Heart left ventricle (tissue), 16 donors: ENCODE data around the gene CDC42EP4. TPM values are rescaled to one million over a fixed set of nuclear protein-coding genes. Genes with fewer than 3 reads are reported as not detected.

ENCODE experiments used
- ATAC-seq, 4 donors: fragments of 200-7000 bp; cut with Tn5 transposase; one replicate each; pipeline ENCODE4 v1.9.1; 2020 to 2022; ENCODE audit warnings: moderate library complexity in 4 of 4, mild to moderate bottlenecking in 3 of 4, moderate number of reproducible peaks in 1 of 4
- DNase-seq, 5 donors: peaks; one replicate each; pipeline ENCODE4 v3.0.0-alpha.2; 2020
- H3K27ac ChIP-seq, 12 donors: fragments of 200-600 bp; sonication (generic) in 4 of 12; one replicate each; pipeline versions ENCODE4 v1.5.0 to v1.8.0; 2016 to 2022; ENCODE audit warnings: mild to moderate bottlenecking in 2 of 12
- H3K27me3 ChIP-seq, 9 donors: fragments of 200-600 bp; sonication (generic) in 2 of 9; one replicate each; pipeline versions ENCODE4 v1.5.1 to v1.8.0; 2016 to 2022; ENCODE audit warnings: mild to moderate bottlenecking in 3 of 9
- H3K36me3 ChIP-seq, 9 donors: fragments of 200-600 bp; sonication (generic) in 2 of 9; one replicate each; pipeline versions ENCODE4 v1.5.0 to v1.8.0; 2018 to 2022; ENCODE audit warnings: mild to moderate bottlenecking in 2 of 9
- H3K4me1 ChIP-seq, 12 donors: fragments of 200-600 bp; sonication (generic) in 4 of 12; one replicate each; pipeline versions ENCODE4 v1.5.0 to v1.8.0; 2016 to 2022; ENCODE audit warnings: mild to moderate bottlenecking in 3 of 12
- H3K4me3 ChIP-seq, 12 donors: fragments of 200-600 bp; sonication (generic) in 4 of 12; one replicate each; pipeline versions ENCODE4 v1.5.0 to v1.8.0; 2017 to 2022; ENCODE audit warnings: mild to moderate bottlenecking in 9 of 12, moderate library complexity in 4 of 12
- H3K9me3 ChIP-seq, 12 donors: fragments of 200-600 bp; sonication (generic) in 4 of 12; one replicate each; pipeline versions ENCODE4 v1.5.0 to v1.8.0; 2016 to 2022; ENCODE audit warnings: mild to moderate bottlenecking in 1 of 12
- POLR2A ChIP-seq, 2 donors: fragments of 450-650 bp; IDR thresholded peaks; one replicate each; pipeline ENCODE4 v1.6.1; 2017; ENCODE audit warnings: antibody characterized with exemption in 2 of 2, mild to moderate bottlenecking in 2 of 2, moderate library complexity in 2 of 2
- WGBS, 4 donors: extraction: QIAGEN DNeasy Blood & Tissue Kit in 2 of 4; methylation state at CpG; one replicate each; pipeline versions ENCODE4 v1.1.5 to v1.1.7; 2013 to 2018; 5-methylcytosine and 5-hydroxymethylcytosine counted together
- intact Hi-C, 10 donors: fragments of 100-400 bp; cut with DNase I; formaldehyde crosslinking; loops; one replicate each; pipeline versions ENCODE4 v1.11.1 to v1.14.2; 2022
- polyA plus RNA-seq, 2 donors: library from polyadenylated mRNA; stranded (reverse); fragments of 200-250 nt; gene quantifications; one replicate each; pipeline ENCODE4 v1.2.3, GENCODE V29; 2013
- total RNA-seq, 9 donors: library from RNA; depleted of rRNA in 2 of 9; stranded (reverse); fragments of >200 nt in 2 of 9; fragmentation: NEBNext Ultra II Directional in 3 of 9; extraction: Animal tissue kit (Norgen Biotek cat#: 25700) in 3 of 9; gene quantifications; one replicate each; pipeline versions ENCODE4 v1.1.0 to v1.2.4, GENCODE V29; 2016 to 2023
- TF ChIP-seq, protein P1 (sequence below), 12 donors: fragments of 200-600 bp; sonication (generic) in 4 of 12; IDR thresholded peaks; one replicate each; pipeline versions ENCODE4 v1.5.0 to v1.8.0; 2018 to 2022; ENCODE audit warnings: antibody characterized with exemption in 12 of 12, mild to moderate bottlenecking in 5 of 12
- donor health status: ischemic (EF 13 %, LVEDD 7.1; RV severe dilation, severe dysfunction).
- donor health status: healthy with polysubstance abuse.
- donor health status: DM: no; HTN: yes; CAD: no.
- donor health status: DM: no; HTN: no; CAD: no.
- donor health status: ischemic (EF 25% LVEDD 6.9; RV normal size, moderate dysfunction).
- donor health status: ischemic (EF 25% LVEDD 5.7; RV mildly dilated, moderate dysfunction).
- donor health status: healthy.
- donor health status: DM: yes; HTN: yes; CAD: no.
- donor health status: ischemic (EF 35%, LVEDD 5.7; RV mildly dilated, moderate dysfunction).
- donor health status: nonischemic (EF 11% LVEDD 7.7; RV severe dilation, severe dysfunction).
- donor health status: DM: yes; HTN: yes; CAD: no.
- donor health status: PGD.
- donor health status: ischemic (EF 29% LVEDD 5.4; RV normal size, mild dysfunction).
- donor health status: nonischemic (EF 23%, LVEDD 6.1; RV moderate dilation, normal function).

Gene CDC42EP4
- total and polyA plus RNA-seq, 11 donors = 18.6 to 103 (median 37.5) TPM

DNA sequence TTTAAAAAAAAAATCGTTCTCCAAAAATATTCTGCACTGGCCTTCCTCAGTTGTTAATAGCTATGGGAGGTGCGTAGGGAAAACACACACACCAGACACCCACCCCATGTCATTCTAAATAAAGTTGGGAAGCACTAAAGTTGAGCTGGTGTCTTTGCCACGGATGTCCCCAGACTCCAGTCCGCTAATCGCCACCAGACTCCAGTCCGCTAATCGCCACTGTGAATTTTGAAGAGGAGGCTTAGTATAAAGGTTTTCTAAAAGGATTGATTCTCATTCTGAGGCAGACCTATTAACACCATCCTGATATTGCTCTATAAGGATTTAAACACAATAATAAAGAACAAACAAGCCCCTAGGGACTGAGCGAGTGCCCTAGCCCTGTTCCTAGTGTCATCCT lies 27.4 kb downstream of the CDC42EP4 start:
- peak overlapping the region in 8 of 12 donors; percentile 2 to 93 (median 32) for H3K27ac ChIP-seq
- no peak for ATAC-seq
- DNase-seq = no peak
- TF ChIP-seq POLR2A (IDR thresholded peaks at IDR 0.05) = no peak
- TF ChIP-seq, protein P1, sequence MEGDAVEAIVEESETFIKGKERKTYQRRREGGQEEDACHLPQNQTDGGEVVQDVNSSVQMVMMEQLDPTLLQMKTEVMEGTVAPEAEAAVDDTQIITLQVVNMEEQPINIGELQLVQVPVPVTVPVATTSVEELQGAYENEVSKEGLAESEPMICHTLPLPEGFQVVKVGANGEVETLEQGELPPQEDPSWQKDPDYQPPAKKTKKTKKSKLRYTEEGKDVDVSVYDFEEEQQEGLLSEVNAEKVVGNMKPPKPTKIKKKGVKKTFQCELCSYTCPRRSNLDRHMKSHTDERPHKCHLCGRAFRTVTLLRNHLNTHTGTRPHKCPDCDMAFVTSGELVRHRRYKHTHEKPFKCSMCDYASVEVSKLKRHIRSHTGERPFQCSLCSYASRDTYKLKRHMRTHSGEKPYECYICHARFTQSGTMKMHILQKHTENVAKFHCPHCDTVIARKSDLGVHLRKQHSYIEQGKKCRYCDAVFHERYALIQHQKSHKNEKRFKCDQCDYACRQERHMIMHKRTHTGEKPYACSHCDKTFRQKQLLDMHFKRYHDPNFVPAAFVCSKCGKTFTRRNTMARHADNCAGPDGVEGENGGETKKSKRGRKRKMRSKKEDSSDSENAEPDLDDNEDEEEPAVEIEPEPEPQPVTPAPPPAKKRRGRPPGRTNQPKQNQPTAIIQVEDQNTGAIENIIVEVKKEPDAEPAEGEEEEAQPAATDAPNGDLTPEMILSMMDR (IDR thresholded peaks at IDR 0.05) = no peak
- H3K27me3 ChIP-seq = no peaks in the 10 kb centered on the region
- H3K4me1 ChIP-seq = peaks cover 6 to 77% (median 55%) of the 10 kb centered on the region in 12 donors
- intact Hi-C loops = no loop called here
- 72 to 82% (median 75%) methylated on average over 8 of the region's 8 CpGs for WGBS, 4 donors
- no peak overlapping the region for H3K4me3 ChIP-seq
- no peaks in the 10 kb centered on the region for H3K9me3 ChIP-seq
- H3K36me3 ChIP-seq = peaks cover 0 to 33% (median 26%) of the 10 kb centered on the region in 9 donors

DNA sequence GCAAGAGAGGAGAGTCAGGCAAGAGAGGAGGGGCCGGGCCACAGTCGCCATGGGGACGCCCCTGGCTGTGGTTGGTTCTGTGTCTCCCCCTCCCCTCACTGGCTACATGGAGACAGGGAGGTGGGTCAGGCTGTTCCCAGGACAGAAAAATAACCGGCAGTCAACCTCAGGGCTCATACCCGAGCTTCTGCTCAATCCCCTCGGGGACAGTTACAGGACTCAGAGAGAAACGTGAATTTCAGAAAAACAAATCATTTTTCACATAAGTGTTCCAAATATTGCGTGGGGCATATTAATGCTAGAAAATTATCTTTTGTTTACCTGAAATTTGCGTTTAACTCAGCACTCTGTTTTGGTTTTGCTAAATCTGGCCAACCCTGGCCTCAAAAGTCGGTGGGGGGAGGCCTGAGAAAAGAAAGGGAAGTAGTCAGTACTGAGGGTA lies 27.9 kb downstream of the CDC42EP4 start:
- ATAC-seq (peak in 1 of 4 donors; percentile 22), DNase-seq (peak in 2 of 5 donors; percentile 49 to 51)
- peaks cover 0 to 33% (median 26%) of the 10 kb centered on the region in 9 donors for H3K36me3 ChIP-seq
- no peaks in the 10 kb centered on the region for H3K27me3 ChIP-seq
- H3K4me1 ChIP-seq = peaks cover 4 to 77% (median 55%) of the 10 kb centered on the region in 12 donors
- intact Hi-C loops = no loop called here
- 66 to 76% (median 68%) methylated on average over 10 of the region's 10 CpGs for WGBS, 4 donors
- peak overlapping the region in 10 of 12 donors; percentile 2 to 93 (median 43) for H3K27ac ChIP-seq
- no peak for TF ChIP-seq POLR2A (IDR thresholded peaks at IDR 0.05)
- no peaks in the 10 kb centered on the region for H3K9me3 ChIP-seq
- no peak overlapping the region for H3K4me3 ChIP-seq

DNA sequence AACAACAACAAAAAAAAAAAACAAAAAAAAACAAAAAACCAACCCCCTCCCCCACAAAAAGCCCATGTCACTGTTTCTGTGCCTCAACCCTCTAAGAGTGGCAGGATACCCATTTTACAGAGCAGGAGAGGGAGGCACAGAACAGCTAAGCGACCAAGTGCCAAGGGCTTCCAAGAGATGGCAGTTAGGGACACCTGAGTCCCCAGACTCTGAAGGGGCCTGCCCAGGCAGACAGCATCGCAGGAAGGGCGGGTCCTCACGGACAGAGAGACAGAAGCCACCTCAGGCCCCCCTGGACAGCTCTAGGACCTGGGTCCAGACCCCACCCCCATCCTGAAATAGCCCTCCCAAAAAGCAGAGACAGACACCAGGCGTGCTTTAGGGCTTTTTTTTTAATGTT lies 28.6 kb downstream of the CDC42EP4 start:
- peaks cover 0 to 33% (median 26%) of the 10 kb centered on the region in 9 donors for H3K36me3 ChIP-seq
- no peaks in the 10 kb centered on the region for H3K27me3 ChIP-seq
- TF ChIP-seq POLR2A (IDR thresholded peaks at IDR 0.05) = no peak
- TF ChIP-seq, protein P1 (IDR thresholded peaks at IDR 0.05) = no peak
- ATAC-seq = no peak
- no peak overlapping the region for H3K4me3 ChIP-seq
- peak overlapping the region in 9 of 12 donors; percentile 3 to 93 (median 43) for H3K27ac ChIP-seq
- intact Hi-C loops = no loop called here
- H3K9me3 ChIP-seq = no peaks in the 10 kb centered on the region
- no peak for DNase-seq
- 82 to 98% (median 85%) methylated on average over 5 of the region's 5 CpGs for WGBS, 4 donors
- H3K4me1 ChIP-seq = peaks cover 4 to 77% (median 55%) of the 10 kb centered on the region in 12 donors

DNA sequence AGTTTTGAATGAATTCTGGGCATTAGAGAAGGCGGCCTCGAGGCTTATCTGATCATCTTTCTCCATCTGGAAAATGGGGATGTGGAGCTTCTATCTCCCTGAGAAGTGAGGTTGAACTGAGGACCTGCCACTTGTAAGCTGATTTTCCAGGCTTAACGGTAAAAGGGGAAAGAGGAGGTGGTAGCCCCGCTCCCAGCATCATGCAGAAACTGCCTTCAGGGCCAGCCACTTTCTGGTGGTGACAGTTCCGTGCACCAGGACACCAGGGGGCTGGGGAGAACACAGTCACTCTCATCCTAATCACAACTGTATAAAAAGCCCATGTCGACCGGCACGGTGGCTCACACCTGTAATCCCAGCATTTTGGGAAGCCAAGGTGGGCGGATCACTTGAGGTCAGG lies 29.2 kb downstream of the CDC42EP4 start:
- Histone ChIP-seq H3K36me3 (peaks cover 0 to 33% (median 26%) of the 10 kb centered on the region in 9 donors), H3K27ac (peak overlapping the region in 1 of 12 donors; percentile 93), H3K4me3 (no peak overlapping the region), H3K27me3 (no peaks in the 10 kb centered on the region), H3K9me3 (no peaks in the 10 kb centered on the region), H3K4me1 (peaks cover 4 to 77% (median 55%) of the 10 kb centered on the region in 12 donors)
- intact Hi-C loops = no loop called here
- TF ChIP-seq, protein P1 (IDR thresholded peaks at IDR 0.05) = no peak
- TF ChIP-seq POLR2A (IDR thresholded peaks at IDR 0.05) = no peak
- DNase-seq = no peak
- no peak for ATAC-seq
- 86 to 91% (median 88%) methylated on average over 9 of the region's 9 CpGs for WGBS, 4 donors

DNA sequence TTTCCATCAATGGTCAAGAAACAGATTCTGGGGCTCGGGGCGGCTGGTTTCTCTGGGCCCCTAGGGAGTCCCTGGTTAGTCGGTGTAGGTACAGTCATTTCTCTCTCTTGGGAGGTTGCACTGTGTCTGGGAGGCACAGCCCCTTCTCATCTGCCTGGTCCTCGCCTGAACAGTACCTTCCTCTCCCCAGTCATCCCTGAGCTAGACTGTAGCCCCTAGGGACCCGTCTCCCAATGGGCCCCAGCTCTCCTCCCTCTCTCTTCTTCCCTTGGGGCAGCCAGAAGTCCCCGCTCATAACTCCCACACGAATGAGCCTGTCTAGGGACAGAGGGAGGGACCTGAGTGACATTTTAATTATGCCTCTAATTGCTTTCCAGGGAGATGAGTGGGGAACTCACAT lies 29.9 kb downstream of the CDC42EP4 start:
- Histone ChIP-seq H3K27ac (peak overlapping the region in 1 of 12 donors; percentile 93), H3K9me3 (no peaks in the 10 kb centered on the region), H3K36me3 (peaks cover 0 to 33% (median 26%) of the 10 kb centered on the region in 9 donors), H3K4me1 (peaks cover 4 to 71% (median 49%) of the 10 kb centered on the region in 12 donors), H3K4me3 (no peak overlapping the region), H3K27me3 (no peaks in the 10 kb centered on the region)
- 77 to 83% (median 80%) methylated on average over 7 of the region's 7 CpGs for WGBS, 4 donors
- intact Hi-C loops = no loop called here
- no peak for TF ChIP-seq POLR2A (IDR thresholded peaks at IDR 0.05)
- TF ChIP-seq, protein P1 (IDR thresholded peaks at IDR 0.05) = no peak
- ATAC-seq (no peak), DNase-seq (no peak)
